Activated CD4-positive, alpha-beta T cell treated with anti-CD3 and anti-CD28 coated beads, Interleukin-2, amount 10 ng/mL, durations not matched to agents 7 days and 5 days (primary cell): ENCODE measurements around the gene BLCAP. TPM values are rescaled to one million over a fixed set of nuclear protein-coding genes. Genes with fewer than 3 reads are reported as not detected.
"Not testable (repeated sequence)": the region's sequence is repeated elsewhere in the genome, so short reads cannot be mapped to it uniquely, and the experiment has no call there.

ENCODE experiments used
- CTCF ChIA-PET: fragments of 350-600 bp; sonication (Branson Sonifier 250); formaldehyde crosslinking; loops from one replicate; lab custom pipeline; 2021; ENCODE audit warnings: antibody characterized with exemption; lab: Charles Lee
- POLR2A ChIA-PET: fragments of 350-600 bp; sonication (Branson Sonifier 250); formaldehyde crosslinking; loops from one replicate; lab custom pipeline; 2021; ENCODE audit warnings: antibody characterized with exemption; lab: Charles Lee
- DNase-seq: peaks from one replicate; pipeline ENCODE4 v3.0.0-alpha.2; 2020
- H3K27ac Mint-ChIP-seq: one replicate; pipeline ENCODE4 v1.8.0; 2021; ENCODE audit warnings: mild to moderate bottlenecking, moderate library complexity, mixed read lengths
- H3K27me3 Mint-ChIP-seq: one replicate; pipeline ENCODE4 v1.8.0; 2021; ENCODE audit warnings: mixed read lengths
- H3K36me3 Mint-ChIP-seq: one replicate; pipeline ENCODE4 v1.8.0; 2021; ENCODE audit warnings: low read depth, mixed read lengths
- H3K4me1 Mint-ChIP-seq: one replicate; pipeline ENCODE4 v1.8.0; 2021; ENCODE audit warnings: mixed read lengths
- H3K4me3 Mint-ChIP-seq: one replicate; pipeline ENCODE4 v1.8.0; 2021; ENCODE audit warnings: mild to moderate bottlenecking, moderate library complexity, mixed read lengths
- H3K9me3 Mint-ChIP-seq: one replicate; pipeline ENCODE4 v1.8.0; 2021; ENCODE audit warnings: mixed read lengths
- total RNA-seq, 2 experiments: library from RNA; stranded (reverse); gene quantifications; one replicate each; pipeline ENCODE4 v1.2.3, GENCODE V29; 2021

The BLCAP gene
- total RNA-seq, 2 experiments from 2014 or later, result 41.1 to 44.1 TPM

- peaks cover 1% of the 10 kb centered on the region for H3K4me1 Mint-ChIP-seq
- no peaks in the 10 kb centered on the region for H3K36me3 Mint-ChIP-seq
- CTCF ChIA-PET, result interaction anchor here (0.6 to 1.3 kb wide), 2 partner anchors 12 to 427 kb away, joined by 3 read pairs; no protein-coding TSS in a partner anchor
- H3K4me3 Mint-ChIP-seq, result no peak overlapping the region
- H3K27ac Mint-ChIP-seq, result no peak overlapping the region
- H3K9me3 Mint-ChIP-seq, result no peaks in the 10 kb centered on the region
- POLR2A ChIA-PET, result no interaction called here
- peaks cover 55% of the 10 kb centered on the region for H3K27me3 Mint-ChIP-seq
- DNase-seq, result no peak
Measured at GRCh38 chr20:37565134-37565811, 37.6 kb upstream of the BLCAP start.

GRCh38 chr20:37564388-37565133, 36.9 kb upstream of the BLCAP start:
- CTCF ChIA-PET, result interaction anchor here (0.6 to 0.7 kb wide), 3 partner anchors 206 to 482 kb away, joined by 3 read pairs; no protein-coding TSS in a partner anchor
- Mint-ChIP-seq H3K36me3 (no peaks in the 10 kb centered on the region), H3K27ac (no peak overlapping the region), H3K4me3 (no peak overlapping the region), H3K9me3 (no peaks in the 10 kb centered on the region), H3K27me3 (peaks cover 51% of the 10 kb centered on the region), H3K4me1 (peaks cover 1% of the 10 kb centered on the region)
- peak; percentile 38 for DNase-seq
- POLR2A ChIA-PET, result no interaction called here

- DNase-seq, result no peak
- ChIA-PET CTCF (interaction anchor here (0.6 to 0.7 kb wide), 2 partner anchors 207 to 482 kb away, joined by 3 read pairs; no protein-coding TSS in a partner anchor), POLR2A (no interaction called here)
- no peak overlapping the region for H3K27ac Mint-ChIP-seq
- H3K9me3 Mint-ChIP-seq, result no peaks in the 10 kb centered on the region
- H3K4me3 Mint-ChIP-seq, result no peak overlapping the region
- H3K4me1 Mint-ChIP-seq, result peaks cover 1% of the 10 kb centered on the region
- H3K36me3 Mint-ChIP-seq, result no peaks in the 10 kb centered on the region
- H3K27me3 Mint-ChIP-seq, result peaks cover 47% of the 10 kb centered on the region
Measured at GRCh38 chr20:37564016-37564387, 36.3 kb upstream of the BLCAP start.

- no peaks in the 10 kb centered on the region for H3K9me3 Mint-ChIP-seq
- DNase-seq, result no peak
- ChIA-PET POLR2A (no interaction called here), CTCF (no interaction called here)
- H3K36me3 Mint-ChIP-seq, result no peaks in the 10 kb centered on the region
- H3K27ac Mint-ChIP-seq, result no peak overlapping the region
- no peak overlapping the region for H3K4me3 Mint-ChIP-seq
- peaks cover 38% of the 10 kb centered on the region for H3K27me3 Mint-ChIP-seq
- peaks cover 1% of the 10 kb centered on the region for H3K4me1 Mint-ChIP-seq
Measured at GRCh38 chr20:37562695-37563480, 35.2 kb upstream of the BLCAP start.

GRCh38 chr20:37560629-37561028, 33.0 kb upstream of the BLCAP start:
- no peak overlapping the region for H3K4me3 Mint-ChIP-seq

GRCh38 chr20:37559312-37560027, 31.8 kb upstream of the BLCAP start:
- ChIA-PET CTCF (no interaction called here), POLR2A (no interaction called here)
- Mint-ChIP-seq H3K4me1 (peaks cover 1% of the 10 kb centered on the region), H3K27ac (no peak overlapping the region), H3K4me3 (no peak overlapping the region), H3K27me3 (peaks cover 17% of the 10 kb centered on the region), H3K36me3 (no peaks in the 10 kb centered on the region), H3K9me3 (no peaks in the 10 kb centered on the region)
- no peak for DNase-seq

More at GRCh38 chr20:37560629-37561028, 33.0 kb upstream of the BLCAP start:
- H3K9me3 Mint-ChIP-seq, result no peaks in the 10 kb centered on the region
- no peak for DNase-seq
- peaks cover 1% of the 10 kb centered on the region for H3K4me1 Mint-ChIP-seq
- no peaks in the 10 kb centered on the region for H3K36me3 Mint-ChIP-seq
- ChIA-PET POLR2A (no interaction called here), CTCF (no interaction called here)
- H3K27ac Mint-ChIP-seq, result no peak overlapping the region
- H3K27me3 Mint-ChIP-seq, result peaks cover 23% of the 10 kb centered on the region

GRCh38 chr20:37558779-37559178, 31.1 kb upstream of the BLCAP start:
- CTCF ChIA-PET, result no interaction called here
- Mint-ChIP-seq H3K9me3 (no peaks in the 10 kb centered on the region), H3K4me1 (no peaks in the 10 kb centered on the region), H3K36me3 (no peaks in the 10 kb centered on the region), H3K27ac (no peak overlapping the region), H3K27me3 (peaks cover 17% of the 10 kb centered on the region), H3K4me3 (no peak overlapping the region)
- DNase-seq, result no peak
- POLR2A ChIA-PET, result no interaction called here

- Mint-ChIP-seq H3K36me3 (no peaks in the 10 kb centered on the region), H3K9me3 (no peaks in the 10 kb centered on the region), H3K4me1 (no peaks in the 10 kb centered on the region), H3K4me3 (no peak overlapping the region), H3K27me3 (peaks cover 13% of the 10 kb centered on the region), H3K27ac (no peak overlapping the region)
- DNase-seq, result no peak
- POLR2A ChIA-PET, result no interaction called here
- CTCF ChIA-PET, result no interaction called here
Measured at GRCh38 chr20:37558306-37558705, 30.6 kb upstream of the BLCAP start.

GRCh38 chr20:37556538-37556937, 28.9 kb upstream of the BLCAP start:
- no peak overlapping the region for H3K4me3 Mint-ChIP-seq
- CTCF ChIA-PET, result no interaction called here

GRCh38 chr20:37554721-37555298, 27.1 kb upstream of the BLCAP start:
- H3K9me3 Mint-ChIP-seq, POLR2A ChIA-PET, H3K36me3 Mint-ChIP-seq, DNase-seq, H3K4me3 Mint-ChIP-seq, H3K27ac Mint-ChIP-seq, H3K4me1 Mint-ChIP-seq: not testable (repeated sequence)
- H3K27me3 Mint-ChIP-seq, result peaks cover 10% of the 10 kb centered on the region
- CTCF ChIA-PET, result interaction anchor here (0.6 to 1.8 kb wide), 3 partner anchors 11 to 1276 kb away, joined by 3 read pairs; no protein-coding TSS in a partner anchor

More at GRCh38 chr20:37556538-37556937, 28.9 kb upstream of the BLCAP start:
- no peak for DNase-seq
- no peaks in the 10 kb centered on the region for H3K36me3 Mint-ChIP-seq
- H3K27me3 Mint-ChIP-seq, result peaks cover 12% of the 10 kb centered on the region
- no peak overlapping the region for H3K27ac Mint-ChIP-seq
- POLR2A ChIA-PET, result no interaction called here
- H3K4me1 Mint-ChIP-seq, result no peaks in the 10 kb centered on the region
- H3K9me3 Mint-ChIP-seq, result no peaks in the 10 kb centered on the region

GRCh38 chr20:37552415-37552814, 24.7 kb upstream of the BLCAP start:
- Mint-ChIP-seq H3K27ac (no peak overlapping the region), H3K9me3 (no peaks in the 10 kb centered on the region), H3K4me3 (no peak overlapping the region), H3K36me3 (no peaks in the 10 kb centered on the region), H3K4me1 (no peaks in the 10 kb centered on the region), H3K27me3 (peaks cover 10% of the 10 kb centered on the region)
- ChIA-PET POLR2A (no interaction called here), CTCF (no interaction called here)
- DNase-seq, result no peak

- peaks cover 10% of the 10 kb centered on the region for H3K27me3 Mint-ChIP-seq
- H3K4me3 Mint-ChIP-seq, POLR2A ChIA-PET, H3K9me3 Mint-ChIP-seq, DNase-seq, H3K4me1 Mint-ChIP-seq, H3K27ac Mint-ChIP-seq, H3K36me3 Mint-ChIP-seq: not testable (repeated sequence)
- CTCF ChIA-PET, result interaction anchor here (0.7 kb wide), 1 partner anchor 43 kb away, joined by 3 read pairs; no protein-coding TSS in a partner anchor
Measured at GRCh38 chr20:37551660-37552059, 24.0 kb upstream of the BLCAP start.
